T-helper 2 cell treated with Interferon-gamma antibody and Interleukin-4, amounts not matched to agents 5 μg/mL and 100 μg/mL, for 36 hours (primary cell): ENCODE results near the gene TCP11L1.
"Not testable (repeated sequence)": the region's sequence is repeated elsewhere in the genome, so short reads cannot be mapped to it uniquely, and the experiment has no call there.

ENCODE experiments used
- DNase-seq: peaks from one replicate; pipeline ENCODE4 v3.0.0; 2021; ENCODE audit warnings: low spot score
- H3K27ac Mint-ChIP-seq: one replicate; pipeline ENCODE4 v1.8.0; 2021; ENCODE audit warnings: mild to moderate bottlenecking, mixed read lengths
- H3K27me3 Mint-ChIP-seq: one replicate; pipeline ENCODE4 v1.8.0; 2021; ENCODE audit warnings: low read depth, mixed read lengths
- H3K36me3 Mint-ChIP-seq: one replicate; pipeline ENCODE4 v1.8.0; 2021; ENCODE audit warnings: low read depth, mixed read lengths
- H3K4me1 Mint-ChIP-seq: one replicate; pipeline ENCODE4 v1.8.0; 2021; ENCODE audit warnings: low read depth, mixed read lengths
- H3K4me3 Mint-ChIP-seq: one replicate; pipeline ENCODE4 v1.8.0; 2022; ENCODE audit warnings: mild to moderate bottlenecking, moderate library complexity, mixed read lengths
- H3K9me3 Mint-ChIP-seq: one replicate; pipeline ENCODE4 v1.8.0; 2021; ENCODE audit warnings: mixed read lengths

Gene TCP11L1

GRCh38 chr11:33017965-33018364 lies 21.4 kb upstream of the TCP11L1 start:
- H3K4me1 Mint-ChIP-seq: peaks cover 6% of the 10 kb centered on the region
- H3K9me3 Mint-ChIP-seq: no peaks in the 10 kb centered on the region
- no peak overlapping the region for H3K4me3 Mint-ChIP-seq
- H3K36me3 Mint-ChIP-seq: no peaks in the 10 kb centered on the region
- no peak for DNase-seq
- peaks cover 68% of the 10 kb centered on the region for H3K27me3 Mint-ChIP-seq
- H3K27ac Mint-ChIP-seq: no peak overlapping the region

- Mint-ChIP-seq H3K27ac (no peak overlapping the region), H3K4me3 (no peak overlapping the region), H3K27me3 (peaks cover 59% of the 10 kb centered on the region), H3K9me3 (no peaks in the 10 kb centered on the region), H3K4me1 (peaks cover 6% of the 10 kb centered on the region), H3K36me3 (no peaks in the 10 kb centered on the region)
- no peak for DNase-seq
Observed at GRCh38 chr11:33018840-33019239, 20.5 kb upstream of the TCP11L1 start.

- no peak overlapping the region for H3K27ac Mint-ChIP-seq
- peaks cover 57% of the 10 kb centered on the region for H3K27me3 Mint-ChIP-seq
- no peak overlapping the region for H3K4me3 Mint-ChIP-seq
- H3K36me3 Mint-ChIP-seq: no peaks in the 10 kb centered on the region
- H3K9me3 Mint-ChIP-seq: no peaks in the 10 kb centered on the region
- peaks cover under 1% of the 10 kb centered on the region for H3K4me1 Mint-ChIP-seq
- DNase-seq: no peak
Observed at GRCh38 chr11:33021501-33021900, 17.9 kb upstream of the TCP11L1 start.

- Mint-ChIP-seq H3K27me3 (peaks cover 56% of the 10 kb centered on the region), H3K4me1 (no peaks in the 10 kb centered on the region), H3K4me3 (no peak overlapping the region), H3K36me3 (no peaks in the 10 kb centered on the region), H3K27ac (no peak overlapping the region), H3K9me3 (no peaks in the 10 kb centered on the region)
- DNase-seq: no peak
Observed at GRCh38 chr11:33021937-33022336, 17.4 kb upstream of the TCP11L1 start.

- H3K9me3 Mint-ChIP-seq: no peaks in the 10 kb centered on the region
- no peak overlapping the region for H3K4me3 Mint-ChIP-seq
- peaks cover 47% of the 10 kb centered on the region for H3K27me3 Mint-ChIP-seq
- H3K36me3 Mint-ChIP-seq: no peaks in the 10 kb centered on the region
- H3K4me1 Mint-ChIP-seq: no peaks in the 10 kb centered on the region
- DNase-seq: no peak
- no peak overlapping the region for H3K27ac Mint-ChIP-seq
Observed at GRCh38 chr11:33025339-33025722, 14.0 kb upstream of the TCP11L1 start.

GRCh38 chr11:33027233-33027632 lies 12.1 kb upstream of the TCP11L1 start:
- H3K4me1 Mint-ChIP-seq: no peaks in the 10 kb centered on the region
- H3K4me3 Mint-ChIP-seq: no peak overlapping the region
- H3K27ac Mint-ChIP-seq: no peak overlapping the region
- DNase-seq: no peak
- no peaks in the 10 kb centered on the region for H3K36me3 Mint-ChIP-seq
- peaks cover 54% of the 10 kb centered on the region for H3K27me3 Mint-ChIP-seq
- no peaks in the 10 kb centered on the region for H3K9me3 Mint-ChIP-seq

GRCh38 chr11:33027846-33028536 lies 11.4 kb upstream of the TCP11L1 start:
- Mint-ChIP-seq H3K27ac (no peak overlapping the region), H3K4me3 (no peak overlapping the region), H3K9me3 (no peaks in the 10 kb centered on the region), H3K27me3 (peaks cover 57% of the 10 kb centered on the region), H3K36me3 (no peaks in the 10 kb centered on the region), H3K4me1 (no peaks in the 10 kb centered on the region)
- no peak for DNase-seq

GRCh38 chr11:33028537-33028914 lies 10.8 kb upstream of the TCP11L1 start:
- no peak overlapping the region for H3K4me3 Mint-ChIP-seq
- H3K9me3 Mint-ChIP-seq: no peaks in the 10 kb centered on the region
- H3K36me3 Mint-ChIP-seq: no peaks in the 10 kb centered on the region
- H3K27me3 Mint-ChIP-seq: peaks cover 59% of the 10 kb centered on the region
- no peaks in the 10 kb centered on the region for H3K4me1 Mint-ChIP-seq
- H3K27ac Mint-ChIP-seq: no peak overlapping the region
- DNase-seq: no peak

GRCh38 chr11:33029218-33029617 lies 10.2 kb upstream of the TCP11L1 start:
- DNase-seq, H3K27ac Mint-ChIP-seq, H3K9me3 Mint-ChIP-seq, H3K4me1 Mint-ChIP-seq, H3K4me3 Mint-ChIP-seq, H3K36me3 Mint-ChIP-seq: not testable (repeated sequence)
- peaks cover 61% of the 10 kb centered on the region for H3K27me3 Mint-ChIP-seq

- H3K4me3 Mint-ChIP-seq: no peak overlapping the region
- no peaks in the 10 kb centered on the region for H3K36me3 Mint-ChIP-seq
Observed at GRCh38 chr11:33033493-33033892, 5.9 kb upstream of the TCP11L1 start.

GRCh38 chr11:33035011-33035410 lies 4.4 kb upstream of the TCP11L1 start:
- H3K9me3 Mint-ChIP-seq: no peaks in the 10 kb centered on the region
- H3K4me3 Mint-ChIP-seq: no peak overlapping the region
- no peak overlapping the region for H3K27ac Mint-ChIP-seq
- no peaks in the 10 kb centered on the region for H3K36me3 Mint-ChIP-seq
- H3K27me3 Mint-ChIP-seq: peaks cover 47% of the 10 kb centered on the region
- DNase-seq: no peak
- peaks cover 2% of the 10 kb centered on the region for H3K4me1 Mint-ChIP-seq

More at GRCh38 chr11:33033493-33033892, 5.9 kb upstream of the TCP11L1 start:
- Mint-ChIP-seq H3K27ac (no peak overlapping the region), H3K4me1 (peaks cover 2% of the 10 kb centered on the region), H3K27me3 (peaks cover 51% of the 10 kb centered on the region), H3K9me3 (no peaks in the 10 kb centered on the region)
- no peak for DNase-seq

- Mint-ChIP-seq H3K4me3 (peak overlapping the region; percentile 92), H3K36me3 (peaks cover 7% of the 10 kb centered on the region), H3K27me3 (peaks cover 16% of the 10 kb centered on the region), H3K9me3 (no peaks in the 10 kb centered on the region), H3K27ac (peak overlapping the region; percentile 87), H3K4me1 (peaks cover 21% of the 10 kb centered on the region)
- peak; percentile 56 for DNase-seq
Observed at GRCh38 chr11:33040033-33040861, 875 bp downstream of the TCP11L1 start.

GRCh38 chr11:33040862-33041453 lies 1.6 kb downstream of the TCP11L1 start:
- DNase-seq: no peak
- peaks cover 22% of the 10 kb centered on the region for H3K4me1 Mint-ChIP-seq
- peak overlapping the region; percentile 92 for H3K4me3 Mint-ChIP-seq
- H3K27me3 Mint-ChIP-seq: peaks cover 16% of the 10 kb centered on the region
- H3K9me3 Mint-ChIP-seq: no peaks in the 10 kb centered on the region
- peak overlapping the region; percentile 87 for H3K27ac Mint-ChIP-seq
- peaks cover 13% of the 10 kb centered on the region for H3K36me3 Mint-ChIP-seq

GRCh38 chr11:33043221-33043830 lies 4.0 kb downstream of the TCP11L1 start:
- Mint-ChIP-seq H3K27ac (peak overlapping the region; percentile 62), H3K27me3 (peaks cover 3% of the 10 kb centered on the region), H3K36me3 (peaks cover 32% of the 10 kb centered on the region), H3K9me3 (no peaks in the 10 kb centered on the region), H3K4me3 (peak overlapping the region; percentile 33), H3K4me1 (peaks cover 22% of the 10 kb centered on the region)
- DNase-seq: no peak
